IMR-90 (cell line): ENCODE measurements around the gene FNDC11. TPM values are rescaled to one million over a fixed set of nuclear protein-coding genes. Genes with fewer than 3 reads are reported as not detected.
"Not testable (repeated sequence)": the region's sequence is repeated elsewhere in the genome, so short reads cannot be mapped to it uniquely, and the experiment has no call there.

Source experiments
- ATAC-seq: fragments of 200-7000 bp; cut with Tn5 transposase; 2 replicates; pipeline ENCODE4 v1.9.1; 2020; ENCODE audit warnings: low read depth, mild to moderate bottlenecking, moderate library complexity
- BruUV-seq: library from RNA; stranded (reverse); fragments of 400-500 nt; replicated peaks from 2 replicates; lab custom pipeline; 2021; lab: Mats Ljungman, UMichigan
- CTCF ChIA-PET: fragments of 300-600 bp; formaldehyde crosslinking; extraction: SDS; loops from one replicate; lab custom pipeline; 2021; ENCODE audit warnings: antibody characterized with exemption; lab: Yijun Ruan, JAX
- POLR2A ChIA-PET: fragments of 300-600 bp; sonication (Branson Sonifier 250); formaldehyde crosslinking; loops from one replicate; lab custom pipeline; 2022; ENCODE audit warnings: antibody characterized with exemption; ENCODE audit not compliant: unreplicated experiment; lab: Charles Lee
- DNase-seq: peaks from one replicate; pipeline ENCODE4 v3.0.0; 2013
- H2AFZ ChIP-seq: replicated peaks from 2 replicates; pipeline ENCODE3; 2013; ENCODE audit warnings: low read length, mild to moderate bottlenecking; ENCODE audit not compliant: poor library complexity
- H2AK5ac ChIP-seq: 2 replicates; pipeline ENCODE4 v1.6.1; 2013; ENCODE audit warnings: low read depth, low read length, inconsistent platforms
- H2AK9ac ChIP-seq: replicated peaks from 2 replicates; pipeline ENCODE3; 2013; ENCODE audit warnings: mild to moderate bottlenecking, low read depth, low read length, moderate library complexity; ENCODE audit not compliant: poor library complexity
- H2BK120ac ChIP-seq: 2 replicates; pipeline ENCODE4 v1.6.1; 2013; ENCODE audit warnings: low read depth, low read length, inconsistent platforms
- H2BK15ac ChIP-seq: 3 replicates; pipeline ENCODE4 v1.6.1; 2013; ENCODE audit warnings: low read depth, low read length, inconsistent platforms
- H2BK20ac ChIP-seq: 2 replicates; pipeline ENCODE4 v1.6.1; 2013; ENCODE audit warnings: low read depth, mild to moderate bottlenecking, inconsistent platforms, low read length, moderate library complexity
- H2BK5ac ChIP-seq: 2 replicates; pipeline ENCODE4 v1.6.1; 2013; ENCODE audit warnings: mild to moderate bottlenecking, low read depth, low read length, inconsistent platforms; ENCODE audit not compliant: poor library complexity, severe bottlenecking
- H3K14ac ChIP-seq: replicated peaks from 2 replicates; pipeline ENCODE4 v1.6.1; 2013; ENCODE audit warnings: low read depth, low read length, inconsistent platforms
- H3K18ac ChIP-seq: 2 replicates; pipeline ENCODE4 v1.6.1; 2013; ENCODE audit warnings: low read depth, low read length, control low read depth
- H3K23ac ChIP-seq: 2 replicates; pipeline ENCODE4 v1.6.1; 2013; ENCODE audit warnings: low read depth, low read length, inconsistent platforms
- H3K27ac ChIP-seq: 2 replicates; pipeline ENCODE4 v1.5.1; 2013; ENCODE audit warnings: mild to moderate bottlenecking, control low read depth, low read length; ENCODE audit not compliant: insufficient read depth
- H3K27me3 ChIP-seq: 2 replicates; pipeline ENCODE4 v1.6.1; 2013; ENCODE audit warnings: low read length; ENCODE audit not compliant: control insufficient read depth, insufficient read depth
- H3K36me3 ChIP-seq: 2 replicates; pipeline ENCODE4 v1.6.1; 2013; ENCODE audit warnings: low read length, mixed read lengths; ENCODE audit not compliant: control insufficient read depth, insufficient read depth
- H3K4ac ChIP-seq: 2 replicates; pipeline ENCODE4 v1.6.1; 2013; ENCODE audit warnings: low read depth, low read length, inconsistent platforms
- H3K4me1 ChIP-seq: 2 replicates; pipeline ENCODE4 v1.6.1; 2013; ENCODE audit warnings: low read length, mixed read lengths; ENCODE audit not compliant: control insufficient read depth, insufficient read depth
- H3K4me2 ChIP-seq: 2 replicates; pipeline ENCODE4 v1.6.1; 2013; ENCODE audit warnings: low read depth, mild to moderate bottlenecking, control low read depth, low read length, moderate library complexity
- H3K4me3 ChIP-seq: 2 replicates; pipeline ENCODE4 v1.5.1; 2013; ENCODE audit warnings: low read depth, mild to moderate bottlenecking, control low read depth, low read length, moderate library complexity; ENCODE audit not compliant: insufficient read depth
- H3K56ac ChIP-seq: 2 replicates; pipeline ENCODE4 v1.6.1; 2013; ENCODE audit warnings: low read length, inconsistent platforms; ENCODE audit not compliant: insufficient read depth; ENCODE audit errors: extremely low read depth
- H3K79me1 ChIP-seq, 2 experiments: 2 replicates each; pipeline ENCODE4 v1.6.1; 2013; ENCODE audit warnings: low read length in 2 of 2, inconsistent platforms in 1 of 2, low read depth in 1 of 2
- H3K9ac ChIP-seq: 2 replicates; pipeline ENCODE4 v1.6.1; 2013; ENCODE audit warnings: low read depth, low read length, control low read depth
- H3K9me1 ChIP-seq: 2 replicates; pipeline ENCODE4 v1.6.1; 2013; ENCODE audit warnings: low read length, inconsistent platforms; ENCODE audit not compliant: insufficient read depth
- H3K9me3 ChIP-seq: 2 replicates; pipeline ENCODE4 v1.6.1; 2013; ENCODE audit warnings: low read length; ENCODE audit not compliant: control insufficient read depth, insufficient read depth
- H4K20me1 ChIP-seq: 2 replicates; pipeline ENCODE4 v1.6.1; 2013; ENCODE audit warnings: low read length, inconsistent platforms; ENCODE audit not compliant: insufficient read depth
- H4K5ac ChIP-seq: 2 replicates; pipeline ENCODE4 v1.6.1; 2013; ENCODE audit warnings: mild to moderate bottlenecking, low read depth, low read length, control low read depth
- H4K8ac ChIP-seq, 2 experiments: 2 replicates each; pipeline ENCODE4 v1.6.1; 2013; ENCODE audit warnings: low read depth in 2 of 2, low read length in 2 of 2, control low read depth in 1 of 2, inconsistent platforms in 1 of 2
- H4K91ac ChIP-seq: 2 replicates; pipeline ENCODE4 v1.6.1; 2013; ENCODE audit warnings: low read depth, low read length, inconsistent platforms; ENCODE audit not compliant: insufficient read depth
- WGBS, 2 experiments: methylation state at CpG; one replicate each; pipeline versions ENCODE4 v1.1.5 to v1.1.7; 2013; ENCODE audit warnings: missing lambda C conversion rate in 2 of 2; ENCODE audit not compliant: insufficient read length in 1 of 2; ENCODE audit errors: extremely low coverage in 2 of 2; 5-methylcytosine and 5-hydroxymethylcytosine counted together
- dilution Hi-C: fragments of 300-500 bp; cut with HindIII; formaldehyde crosslinking; loops from one replicate; pipeline ENCODE4 v1.14.3; 2018; ENCODE audit warnings: low sequenced_read_pairs; ENCODE audit not compliant: unreplicated experiment
- in situ Hi-C: fragments of 300-500 bp; cut with MboI; formaldehyde crosslinking; loops from 3 replicates; pipeline ENCODE4 v1.14.3; 2019; ENCODE audit warnings: low sequenced_read_pairs, inconsistent platforms, mixed read lengths
- intact Hi-C: fragments of 100-400 bp; cut with micrococcal nuclease; formaldehyde crosslinking; loops from 2 replicates; pipeline ENCODE4 v1.10.0; 2022
- polyA plus RNA-seq, 3 experiments: library from polyadenylated mRNA; depleted of rRNA; stranded (reverse); fragments of >200 nt; gene quantifications; 2 replicates each; pipeline ENCODE4 v1.2.3, GENCODE V29; 2012; ENCODE audit warnings: low replicate concordance in 1 of 3
- total RNA-seq: library from RNA; depleted of rRNA; stranded (reverse); fragments of >200 nt; gene quantifications from 2 replicates; pipeline ENCODE4 v1.2.3, GENCODE V29; 2012

The FNDC11 gene
- total and polyA plus RNA-seq, 2 of the 4 experiments (the other 2 are of a cell fraction): 0.36 to 1.0 TPM

- dilution Hi-C loops, POLR2A ChIA-PET, H2BK15ac ChIP-seq, H2AFZ ChIP-seq, H3K79me1 ChIP-seq, intact Hi-C loops, H3K23ac ChIP-seq, H2BK120ac ChIP-seq, H2AK5ac ChIP-seq, H3K4me1 ChIP-seq, H4K91ac ChIP-seq, H4K8ac ChIP-seq, CTCF ChIA-PET, H3K9me3 ChIP-seq, H2BK20ac ChIP-seq, BruUV-seq, ATAC-seq, H4K5ac ChIP-seq, DNase-seq, H3K27me3 ChIP-seq, H3K14ac ChIP-seq, H3K4ac ChIP-seq, H3K18ac ChIP-seq, H3K27ac ChIP-seq, H3K56ac ChIP-seq, H2BK5ac ChIP-seq, H3K9me1 ChIP-seq, H3K4me3 ChIP-seq, H4K20me1 ChIP-seq, H3K4me2 ChIP-seq, H3K9ac ChIP-seq, H2AK9ac ChIP-seq, in situ Hi-C loops: not testable (repeated sequence)
- peaks cover 44% of the 10 kb centered on the region for H3K36me3 ChIP-seq
- WGBS, 2 experiments: 93% methylated on average over 23 of the region's 31 CpGs; no CpG with 5 or more reads in 1 of the 2 experiments
Measured at GRCh38 chr20:63559485-63560332, 5.8 kb downstream of the FNDC11 start.
